SK-MEL-5 (cell line): Measurements from ENCODE around the gene GNL1. TPM values are rescaled to one million over a fixed set of nuclear protein-coding genes. Genes with fewer than 3 reads are reported as not detected.

Experiments used
- DNase-seq: peaks from one replicate; pipeline ENCODE4 v3.0.0-alpha.2; 2016; ENCODE audit warnings: low read depth, low spot score
- in situ Hi-C: cut with HindIII; loops from 2 replicates; pipeline ENCODE4 v1.10.0; 2016; ENCODE audit warnings: low sequenced_read_pairs, high pct_unique_total_duplicates, low pct_unique_long_range_greater_than_20kb
- small RNA-seq, 2 experiments: library from RNA; depleted of rRNA; stranded (forward); fragments of <200 nt; gene quantifications; one replicate each; pipeline ENCODE3, GENCODE V24; 2014
- total RNA-seq: library from RNA; depleted of rRNA; stranded (reverse); fragments of >200 nt; shearing (Covaris generic); gene quantifications from 2 replicates; pipeline ENCODE4 v1.2.3, GENCODE V29; 2014; rRNA removed

The GNL1 gene
- total RNA-seq, 1 experiment from 2014 or later, result 39.6 TPM

DNA sequence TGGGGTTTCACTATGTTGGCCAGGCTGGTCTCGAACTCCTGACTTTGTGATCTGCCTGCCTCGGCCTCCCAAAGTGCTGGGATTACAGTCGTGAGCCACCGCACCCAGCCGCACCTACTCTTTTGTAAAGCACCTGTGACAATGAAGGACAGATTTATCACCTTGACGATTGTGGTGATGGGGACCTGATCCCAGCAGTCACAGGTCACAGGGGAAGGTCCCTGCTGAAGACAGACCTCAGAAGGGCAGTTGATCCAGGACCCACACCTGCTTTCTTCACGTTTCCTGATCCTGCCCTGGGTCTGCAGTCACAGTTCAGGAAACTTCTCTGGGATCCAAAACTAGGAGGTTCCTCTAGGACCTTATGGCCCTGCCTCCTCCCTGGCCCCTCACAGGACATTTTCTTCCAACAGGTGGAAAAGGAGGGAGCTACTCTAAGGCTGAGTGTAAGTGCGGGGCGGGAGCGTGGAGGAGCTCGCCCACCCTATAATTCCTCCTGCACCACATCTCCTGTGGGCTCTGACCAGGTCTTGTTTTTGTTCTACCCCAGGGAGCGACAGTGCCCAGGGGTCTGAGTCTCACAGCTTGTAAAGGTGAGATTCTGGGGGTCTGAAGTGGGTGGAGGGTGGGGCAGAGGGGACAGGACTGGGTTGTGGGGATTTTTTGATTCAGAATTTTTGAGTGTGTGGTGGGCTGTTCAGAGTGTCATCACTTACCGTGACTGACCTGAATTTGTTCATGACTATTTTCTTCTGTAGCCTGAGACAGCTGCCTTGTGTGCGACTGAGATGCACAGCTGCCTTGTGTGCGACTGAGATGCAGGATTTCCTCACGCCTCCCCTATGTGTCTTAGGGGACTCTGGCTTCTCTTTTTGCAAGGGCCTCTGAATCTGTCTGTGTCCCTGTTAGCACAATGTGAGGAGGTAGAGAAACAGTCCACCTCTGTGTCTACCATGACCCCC, 64.0 kb downstream of the GNL1 start:
- in situ Hi-C loops, result no loop called here
- no peak for DNase-seq

Small RNAs within 50 kb of the gene (small RNA-seq; reads per million reads assigned to genes)
- gene MIR877, result 0.06 to 15.0 reads per million in 2 experiments

Other genes with a start within 250 kb of the GNL1 start
- gene TRIM39, start 229.6 kb downstream of the GNL1 start, total RNA-seq, result 8.2 and 9.1 TPM in 2 replicates
- gene RPP21, start 211.3 kb downstream of the GNL1 start, total RNA-seq, result 38.9 and 42.7 TPM in 2 replicates
- 174 and 181 TPM in 2 replicates for gene HLA-E, start 67.0 kb downstream of the GNL1 start, total RNA-seq
- 8.0 and 8.5 TPM in 2 replicates for gene PRR3, start 806 bp upstream of the GNL1 start, total RNA-seq
- gene ABCF1, start 15.0 kb upstream of the GNL1 start, total RNA-seq, result 44.5 and 50.0 TPM in 2 replicates
- 52.4 and 54.1 TPM in 2 replicates for gene PPP1R10, start 60.8 kb upstream of the GNL1 start, total RNA-seq
- 126 and 141 TPM in 2 replicates for gene MRPS18B, start 61.4 kb upstream of the GNL1 start, total RNA-seq
- gene ATAT1, start 70.4 kb upstream of the GNL1 start, total RNA-seq, result 1.8 and 3.9 TPM in 2 replicates
- gene C6orf136, start 90.6 kb upstream of the GNL1 start, total RNA-seq, result 4.5 and 5.2 TPM in 2 replicates
- gene DHX16, start 116.5 kb upstream of the GNL1 start, total RNA-seq, result 38.3 and 41.6 TPM in 2 replicates
- gene PPP1R18, start 130.2 kb upstream of the GNL1 start, total RNA-seq, result 15.5 and 18.5 TPM in 2 replicates
- 3.2 and 4.6 TPM in 2 replicates for gene NRM, start 134.5 kb upstream of the GNL1 start, total RNA-seq
- gene MDC1, start 160.8 kb upstream of the GNL1 start, total RNA-seq, result 5.0 and 12.0 TPM in 2 replicates
- gene TUBB, start 163.9 kb upstream of the GNL1 start, total RNA-seq, result 457 and 505 TPM in 2 replicates
- gene FLOT1, start 186.2 kb upstream of the GNL1 start, total RNA-seq, result 159 and 182 TPM in 2 replicates
- gene IER3, start 188.1 kb upstream of the GNL1 start, total RNA-seq, result 143 and 149 TPM in 2 replicates